ENCODE results near the gene IGFBP7.

Gene IGFBP7

GRCh38 chr4:57153207-57153606 is 43.0 kb upstream of the IGFBP7 start:
- no peaks in the 10 kb centered on the region for H3K27me3 ChIP-seq
- H4K20me1 ChIP-seq, result no peaks in the 10 kb centered on the region
- TF ChIP-seq Cebpa-rat (IDR thresholded peaks at IDR 0.05), result no peak
- H3K4me2 ChIP-seq, result no peak overlapping the region
- peaks cover 6 to 14% (median 11%) of the 10 kb centered on the region in 10 experiments; a peak in 19 of 20 replicates for H3K4me1 ChIP-seq
- H3K36me3 ChIP-seq, result no peaks in the 10 kb centered on the region
- no peak overlapping the region for H3K27ac ChIP-seq
- peaks cover 0 to 8% (median 0%) of the 10 kb centered on the region in 11 experiments; a peak in 5 of 22 replicates for H3K9me3 ChIP-seq (replicated peaks in 1 of 11)
- H3K4me3 ChIP-seq, result no peak overlapping the region
- H3K9ac ChIP-seq, result no peak overlapping the region

- Histone ChIP-seq H3K9ac (no peak overlapping the region), H4K20me1 (no peaks in the 10 kb centered on the region), H3K36me3 (no peaks in the 10 kb centered on the region), H3K27me3 (no peaks in the 10 kb centered on the region), H3K4me1 (peaks cover 6 to 14% (median 11%) of the 10 kb centered on the region in 10 experiments; a peak in 19 of 20 replicates), H3K9me3 (replicated peaks in 1 of 11) (peaks cover 0 to 12% (median 0%) of the 10 kb centered on the region in 11 experiments; a peak in 5 of 22 replicates), H3K27ac (no peak overlapping the region), H3K4me2 (no peak overlapping the region), H3K4me3 (no peak overlapping the region)
- no peak for TF ChIP-seq Cebpa-rat (IDR thresholded peaks at IDR 0.05)
Measured at GRCh38 chr4:57151481-57151880, 41.3 kb upstream of the IGFBP7 start.

- no peak overlapping the region for H3K27ac ChIP-seq
- peaks cover 0 to 12% (median 0%) of the 10 kb centered on the region in 11 experiments; a peak in 5 of 22 replicates for H3K9me3 ChIP-seq (replicated peaks in 1 of 11)
- no peak overlapping the region for H3K9ac ChIP-seq
- H4K20me1 ChIP-seq, result no peaks in the 10 kb centered on the region
- no peaks in the 10 kb centered on the region for H3K36me3 ChIP-seq
- no peak overlapping the region for H3K4me3 ChIP-seq
- H3K4me2 ChIP-seq, result no peak overlapping the region
- no peaks in the 10 kb centered on the region for H3K27me3 ChIP-seq
- H3K4me1 ChIP-seq, result peaks cover 6 to 12% (median 10%) of the 10 kb centered on the region in 10 experiments; a peak in 19 of 20 replicates
- TF ChIP-seq Cebpa-rat (IDR thresholded peaks at IDR 0.05), result no peak
Measured at GRCh38 chr4:57149833-57150232, 39.6 kb upstream of the IGFBP7 start.

- Histone ChIP-seq H3K4me2 (no peak overlapping the region), H3K27ac (no peak overlapping the region), H3K4me1 (peaks cover 0 to 3% (median 2%) of the 10 kb centered on the region in 10 experiments; a peak in 12 of 20 replicates), H4K20me1 (no peaks in the 10 kb centered on the region), H3K9ac (no peak overlapping the region), H3K4me3 (no peak overlapping the region), H3K36me3 (no peaks in the 10 kb centered on the region), H3K9me3 (replicated peaks in 1 of 11) (peaks cover 0 to 12% (median 0%) of the 10 kb centered on the region in 11 experiments; a peak in 5 of 22 replicates), H3K27me3 (no peaks in the 10 kb centered on the region)
- TF ChIP-seq Cebpa-rat (IDR thresholded peaks at IDR 0.05), result no peak
Measured at GRCh38 chr4:57148831-57149505, 38.8 kb upstream of the IGFBP7 start.

DNA sequence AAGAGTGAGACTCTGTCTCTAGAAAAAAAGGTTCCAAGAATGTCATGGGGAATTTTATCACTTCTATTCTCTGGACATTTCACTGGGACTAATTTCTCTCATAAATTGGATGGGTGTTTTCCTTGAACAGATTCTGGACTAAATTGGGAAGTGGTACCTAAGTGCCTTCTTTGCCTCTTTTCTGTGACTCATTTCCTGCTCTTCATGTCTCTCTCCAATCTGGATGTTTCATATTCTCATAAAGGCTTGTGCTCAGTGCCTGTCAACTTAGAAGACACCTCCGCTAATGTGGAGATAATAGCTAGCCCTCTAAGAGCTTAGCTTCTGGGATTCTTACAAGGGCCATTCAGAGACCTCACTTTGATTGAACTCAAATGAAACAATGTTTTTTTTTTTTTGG is 38.0 kb upstream of the IGFBP7 start:
- no peak overlapping the region for H3K27ac ChIP-seq
- H3K4me3 ChIP-seq, result no peak overlapping the region
- no peak for TF ChIP-seq Cebpa-rat (IDR thresholded peaks at IDR 0.05)
- H3K9me3 ChIP-seq (replicated peaks in 1 of 11), result peaks cover 0 to 12% (median 0%) of the 10 kb centered on the region in 11 experiments; a peak in 5 of 22 replicates
- H4K20me1 ChIP-seq, result no peaks in the 10 kb centered on the region
- no peaks in the 10 kb centered on the region for H3K27me3 ChIP-seq
- H3K9ac ChIP-seq, result no peak overlapping the region
- H3K4me1 ChIP-seq, result no peaks in the 10 kb centered on the region
- no peaks in the 10 kb centered on the region for H3K36me3 ChIP-seq
- no peak overlapping the region for H3K4me2 ChIP-seq

DNA sequence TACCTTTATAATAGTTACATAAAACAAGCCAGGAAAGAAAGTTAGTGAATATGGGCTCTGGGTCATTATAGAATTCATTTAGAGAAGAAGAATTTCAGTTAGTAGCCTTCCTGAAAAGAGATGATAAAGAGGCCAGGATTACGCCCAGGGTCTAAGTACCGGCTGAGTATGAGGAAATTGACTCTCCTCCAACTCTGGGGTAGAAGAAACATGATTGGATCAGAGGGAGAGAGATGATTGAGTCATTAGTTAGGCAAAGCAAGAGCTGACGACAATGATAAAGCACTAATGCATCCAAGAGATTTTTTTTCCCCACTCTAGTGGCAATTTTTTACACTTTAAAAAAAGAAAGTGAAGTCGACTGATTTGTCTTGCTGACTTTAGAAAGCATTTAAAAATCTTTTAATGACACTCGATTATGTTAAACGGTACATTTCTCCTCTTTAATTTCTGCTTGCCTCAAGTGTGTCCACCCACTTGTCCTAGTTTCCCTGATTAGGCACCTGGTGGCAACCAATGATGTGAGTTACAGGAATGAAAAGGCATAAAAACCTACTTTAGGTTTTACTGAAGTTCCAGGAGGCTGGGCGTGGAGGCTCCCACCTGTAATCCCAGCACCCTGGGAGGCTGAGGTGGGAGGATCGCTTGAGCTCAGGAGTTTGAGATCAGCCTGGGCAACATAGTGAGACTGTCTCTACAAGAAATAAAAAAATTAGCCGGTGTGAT is 37.3 kb upstream of the IGFBP7 start:
- H3K4me1 ChIP-seq, result no peaks in the 10 kb centered on the region
- H3K4me3 ChIP-seq, result no peak overlapping the region
- H3K4me2 ChIP-seq, result no peak overlapping the region
- no peaks in the 10 kb centered on the region for H3K36me3 ChIP-seq
- no peak overlapping the region for H3K9ac ChIP-seq
- H3K27ac ChIP-seq, result no peak overlapping the region
- H3K27me3 ChIP-seq, result no peaks in the 10 kb centered on the region
- TF ChIP-seq Cebpa-rat (IDR thresholded peaks at IDR 0.05), result no peak
- H4K20me1 ChIP-seq, result no peaks in the 10 kb centered on the region
- peaks cover 0 to 12% (median 0%) of the 10 kb centered on the region in 11 experiments; a peak in 5 of 22 replicates for H3K9me3 ChIP-seq (replicated peaks in 1 of 11)

DNA sequence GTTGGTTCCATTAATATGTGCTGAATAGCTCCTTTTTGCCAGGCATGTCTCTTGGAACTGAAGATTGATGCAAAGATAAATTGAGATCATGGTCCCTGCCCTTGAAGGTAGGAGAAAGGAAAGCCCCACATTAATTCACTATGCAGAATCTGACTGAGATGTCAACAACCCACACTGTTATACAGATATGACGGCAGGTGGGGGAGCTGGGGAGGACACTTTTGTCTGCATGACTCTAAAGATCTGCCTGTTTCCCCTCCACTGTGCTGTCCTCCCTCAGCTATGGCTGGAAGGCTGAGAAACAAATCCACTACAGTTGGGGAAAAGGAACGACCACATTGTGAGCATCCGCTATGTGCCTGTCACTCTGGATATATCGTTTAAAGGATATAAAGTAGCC is 36.3 kb upstream of the IGFBP7 start:
- H3K27ac ChIP-seq, result no peak overlapping the region
- peaks cover 0 to 12% (median 0%) of the 10 kb centered on the region in 11 experiments; a peak in 6 of 22 replicates for H3K9me3 ChIP-seq (replicated peaks in 1 of 11)
- no peak for TF ChIP-seq Cebpa-rat (IDR thresholded peaks at IDR 0.05)
- no peak overlapping the region for H3K9ac ChIP-seq
- H4K20me1 ChIP-seq, result no peaks in the 10 kb centered on the region
- no peaks in the 10 kb centered on the region for H3K36me3 ChIP-seq
- H3K4me1 ChIP-seq, result no peaks in the 10 kb centered on the region
- no peaks in the 10 kb centered on the region for H3K27me3 ChIP-seq
- H3K4me3 ChIP-seq, result no peak overlapping the region
- no peak overlapping the region for H3K4me2 ChIP-seq

DNA sequence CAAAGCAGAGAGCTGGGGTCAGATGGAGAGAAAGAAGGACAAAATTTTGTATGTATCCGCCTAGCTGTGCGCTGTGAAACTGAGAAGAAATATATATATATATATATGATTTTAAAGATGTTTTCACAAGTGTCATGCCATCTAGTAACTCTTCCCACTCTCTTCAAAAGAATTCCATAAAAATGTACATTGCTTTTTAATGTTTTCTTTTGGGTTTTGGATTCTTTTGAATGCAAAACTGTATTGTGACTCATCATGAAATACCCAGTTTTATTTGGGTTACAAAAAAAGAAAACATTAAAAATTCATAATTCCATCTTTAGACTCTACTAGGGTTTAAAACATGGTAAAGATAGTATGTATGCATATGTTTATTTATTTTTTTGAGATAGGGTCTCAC is 34.3 kb upstream of the IGFBP7 start:
- Histone ChIP-seq H3K4me2 (no peak overlapping the region), H3K4me1 (no peaks in the 10 kb centered on the region), H3K9me3 (replicated peaks in 1 of 11) (peaks cover 0 to 13% (median 8%) of the 10 kb centered on the region in 11 experiments; a peak in 9 of 22 replicates), H3K36me3 (no peaks in the 10 kb centered on the region), H3K27ac (no peak overlapping the region), H3K4me3 (no peak overlapping the region), H3K27me3 (no peaks in the 10 kb centered on the region), H3K9ac (no peak overlapping the region), H4K20me1 (no peaks in the 10 kb centered on the region)
- no peak for TF ChIP-seq Cebpa-rat (IDR thresholded peaks at IDR 0.05)

- H3K4me3 ChIP-seq, result no peak overlapping the region
- no peaks in the 10 kb centered on the region for H4K20me1 ChIP-seq
- TF ChIP-seq Cebpa-rat (IDR thresholded peaks at IDR 0.05), result no peak
- no peaks in the 10 kb centered on the region for H3K27me3 ChIP-seq
- no peaks in the 10 kb centered on the region for H3K36me3 ChIP-seq
- no peak overlapping the region for H3K27ac ChIP-seq
- H3K4me1 ChIP-seq, result no peaks in the 10 kb centered on the region
- no peak overlapping the region for H3K4me2 ChIP-seq
- H3K9me3 ChIP-seq (replicated peaks in 1 of 11), result peaks cover 24 to 53% (median 37%) of the 10 kb centered on the region in 11 experiments
- no peak overlapping the region for H3K9ac ChIP-seq
Measured at GRCh38 chr4:57139783-57140182, 29.6 kb upstream of the IGFBP7 start.
